Activated CD4-positive, alpha-beta T cell treated with anti-CD3 and anti-CD28 coated beads, Interleukin-2, amount 10 ng/mL, durations not matched to agents 7 days and 5 days (primary cell): ENCODE measurements around the gene PLCB3. TPM values are rescaled to one million over a fixed set of nuclear protein-coding genes. Genes with fewer than 3 reads are reported as not detected.

Source experiments
- CTCF ChIA-PET: fragments of 350-600 bp; sonication (Branson Sonifier 250); formaldehyde crosslinking; loops from one replicate; lab custom pipeline; 2021; ENCODE audit warnings: antibody characterized with exemption; lab: Charles Lee
- POLR2A ChIA-PET: fragments of 350-600 bp; sonication (Branson Sonifier 250); formaldehyde crosslinking; loops from one replicate; lab custom pipeline; 2021; ENCODE audit warnings: antibody characterized with exemption; lab: Charles Lee
- DNase-seq: peaks from one replicate; pipeline ENCODE4 v3.0.0-alpha.2; 2020
- H3K27ac Mint-ChIP-seq: one replicate; pipeline ENCODE4 v1.8.0; 2021; ENCODE audit warnings: mild to moderate bottlenecking, moderate library complexity, mixed read lengths
- H3K27me3 Mint-ChIP-seq: one replicate; pipeline ENCODE4 v1.8.0; 2021; ENCODE audit warnings: mixed read lengths
- H3K36me3 Mint-ChIP-seq: one replicate; pipeline ENCODE4 v1.8.0; 2021; ENCODE audit warnings: low read depth, mixed read lengths
- H3K4me1 Mint-ChIP-seq: one replicate; pipeline ENCODE4 v1.8.0; 2021; ENCODE audit warnings: mixed read lengths
- H3K4me3 Mint-ChIP-seq: one replicate; pipeline ENCODE4 v1.8.0; 2021; ENCODE audit warnings: mild to moderate bottlenecking, moderate library complexity, mixed read lengths
- H3K9me3 Mint-ChIP-seq: one replicate; pipeline ENCODE4 v1.8.0; 2021; ENCODE audit warnings: mixed read lengths
- total RNA-seq, 2 experiments: library from RNA; stranded (reverse); gene quantifications; one replicate each; pipeline ENCODE4 v1.2.3, GENCODE V29; 2021

Gene PLCB3
- total RNA-seq, 2 experiments from 2014 or later = 11.6 to 12.4 TPM

DNA sequence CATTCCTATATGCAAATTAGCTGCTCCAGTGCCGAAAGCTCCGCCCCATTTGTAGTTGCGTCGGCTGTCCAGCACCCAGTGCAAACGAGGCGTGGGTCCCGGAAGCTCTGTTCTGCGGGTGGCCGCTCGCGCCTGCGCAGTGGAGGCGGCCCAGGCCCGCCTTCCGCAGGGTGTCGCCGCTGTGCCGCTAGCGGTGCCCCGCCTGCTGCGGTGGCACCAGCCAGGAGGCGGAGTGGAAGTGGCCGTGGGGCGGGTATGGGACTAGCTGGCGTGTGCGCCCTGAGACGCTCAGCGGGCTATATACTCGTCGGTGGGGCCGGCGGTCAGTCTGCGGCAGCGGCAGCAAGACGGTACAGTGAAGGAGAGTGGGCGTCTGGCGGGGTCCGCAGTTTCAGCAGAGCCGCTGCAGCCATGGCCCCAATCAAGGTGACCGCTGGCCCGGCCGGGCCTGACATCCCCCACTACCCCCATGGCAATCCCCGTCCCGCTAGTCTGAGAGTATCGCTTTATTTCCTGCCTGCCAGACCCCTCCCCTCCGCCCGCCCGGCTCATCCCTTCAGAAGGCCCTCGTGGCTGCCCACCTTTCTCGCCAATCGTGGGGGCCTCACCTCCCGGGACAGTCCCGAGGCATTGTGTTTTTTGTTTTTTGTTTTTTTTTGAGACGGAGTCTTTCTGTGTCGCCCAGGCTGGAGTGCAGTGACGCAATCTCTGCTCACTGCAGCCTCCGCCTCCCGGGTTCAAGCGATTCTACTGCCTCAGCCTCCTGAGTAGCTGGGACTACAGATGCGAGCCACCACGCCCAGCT is 66.8 kb downstream of the PLCB3 start, which contains the start of gene PRDX5:
Gene PRDX5 (plus strand): TSS at position 161 of the 805 bp plus-strand sequence. CDS start 95 bp downstream, at position 256.
- H3K36me3 Mint-ChIP-seq = peaks cover 26% of the 10 kb centered on the region
- CTCF ChIA-PET = interaction anchor here (0.6 to 5.0 kb wide), 22 partner anchors 9 to 318 kb away, joined by 3 to 54 read pairs (median 4); partner anchors contain the start of genes ESRRA, FERMT3, PLCB3 and STIP1

More for the DNA sequence above, 66.8 kb downstream of the PLCB3 start, which contains the start of gene PRDX5:
- H3K4me3 Mint-ChIP-seq = peak within 1 kb of the TSS; percentile 94
- H3K4me1 Mint-ChIP-seq = peaks cover 35% of the 10 kb centered on the region
- POLR2A ChIA-PET = interaction anchor here (0.5 to 1.4 kb wide), 7 partner anchors 11 to 131 kb away, joined by 3 to 12 read pairs (median 5); partner anchors contain the start of genes BAD and FERMT3
- no peaks in the 10 kb centered on the region for H3K9me3 Mint-ChIP-seq
- peak; percentile 96 for DNase-seq
- peak within 1 kb of the TSS; percentile 99 for H3K27ac Mint-ChIP-seq
- H3K27me3 Mint-ChIP-seq = no peaks in the 10 kb centered on the region

Other genes starting within 250 kb of the PLCB3 start
- not detected for gene FLRT1, start 215.6 kb upstream of the PLCB3 start, total RNA-seq
- 10 to 100 TPM in 1 of 2 experiments, 1 to 10 TPM in 1; 9.2 to 11.6 TPM for gene MACROD1, start 85.4 kb upstream of the PLCB3 start, total RNA-seq
- 100 to 1,000 TPM; 211 to 213 TPM for gene STIP1, start 65.4 kb upstream of the PLCB3 start, total RNA-seq
- gene FERMT3, start 44.8 kb upstream of the PLCB3 start, total RNA-seq = 100 to 1,000 TPM; 190 to 207 TPM
- 10 to 100 TPM; 20.0 to 26.5 TPM for gene TRPT1, start 25.3 kb upstream of the PLCB3 start, total RNA-seq
- 10 to 100 TPM; 70.2 to 82.1 TPM for gene NUDT22, start 25.3 kb upstream of the PLCB3 start, total RNA-seq
- gene DNAJC4, start 21.0 kb upstream of the PLCB3 start, total RNA-seq = 10 to 100 TPM; 39.5 to 40.5 TPM
- gene VEGFB, start 16.9 kb upstream of the PLCB3 start, total RNA-seq = 10 to 100 TPM; 51.1 to 60.3 TPM
- gene FKBP2, start 10.4 kb upstream of the PLCB3 start, total RNA-seq = 10 to 100 TPM; 21.9 to 24.8 TPM
- 10 to 100 TPM; 81.1 to 86.0 TPM for gene PPP1R14B, start 4.6 kb upstream of the PLCB3 start, total RNA-seq
- gene BAD, start 33.1 kb downstream of the PLCB3 start, total RNA-seq = 10 to 100 TPM; 32.0 to 34.2 TPM
- 10 to 100 TPM; 24.6 to 32.2 TPM for gene GPR137, start 34.3 kb downstream of the PLCB3 start, total RNA-seq
- gene KCNK4, start 39.8 kb downstream of the PLCB3 start, total RNA-seq = not detected
- not detected for gene CATSPERZ, start 48.8 kb downstream of the PLCB3 start, total RNA-seq
- gene ESRRA, start 54.0 kb downstream of the PLCB3 start, total RNA-seq = 10 to 100 TPM; 24.8 to 32.0 TPM
- gene TRMT112, start 66.0 kb downstream of the PLCB3 start, total RNA-seq = 100 to 1,000 TPM; 160 to 171 TPM
- gene PRDX5, start 66.6 kb downstream of the PLCB3 start, total RNA-seq = 100 to 1,000 TPM in 1 of 2 experiments, 10 to 100 TPM in 1; 97.4 to 106 TPM
- 100 to 1,000 TPM; 103 to 127 TPM for gene CCDC88B, start 88.7 kb downstream of the PLCB3 start, total RNA-seq
- 10 to 100 TPM; 31.0 to 43.0 TPM for gene RPS6KA4, start 107.6 kb downstream of the PLCB3 start, total RNA-seq